ENCODE data around the gene TNP2. TPM values are rescaled to one million over a fixed set of nuclear protein-coding genes. Genes with fewer than 3 reads are reported as not detected.
"Not testable (repeated sequence)": the region's sequence is repeated elsewhere in the genome, so short reads cannot be mapped to it uniquely, and the experiment has no call there.

The TNP2 gene
- total and polyA plus RNA-seq, 2 donors (not counting 3 experiments of a cell fraction or from before 2014, with no cell fraction given): not detected

GRCh38 chr16:11299865-11300559 lies 30.9 kb upstream of the TNP2 start:
- Histone ChIP-seq H3K4me2 (ENCODE audit: insufficient read depth, low read length) (no peak overlapping the region), H3K9me3 (replicated peaks; ENCODE audit: control insufficient read depth, insufficient read depth, low read length) (no peaks in the 10 kb centered on the region), H3K27ac (ENCODE audit: insufficient read depth, low read depth, low read length) (no peak overlapping the region), H2AFZ (ENCODE audit: low read depth, low read length) (no peak overlapping the region), H4K20me1 (replicated peaks; ENCODE audit: control insufficient read depth, extremely low read depth, insufficient read depth, low read length) (no peaks in the 10 kb centered on the region), H3K27me3 (ENCODE audit: control insufficient read depth in 2 of 2, insufficient read depth in 2 of 2, low read length in 2 of 2) (no peaks in the 10 kb centered on the region), H3K79me2 (ENCODE audit: control insufficient read depth, insufficient read depth, low read length) (no peaks in the 10 kb centered on the region), H3K4me1 (ENCODE audit: control insufficient read depth, extremely low read depth, insufficient read depth, low read length) (no peaks in the 10 kb centered on the region), H3K9me1 (replicated peaks; ENCODE audit: control insufficient read depth, extremely low read depth, insufficient read depth, low read length) (no peaks in the 10 kb centered on the region), H3K36me3 (ENCODE audit: control insufficient read depth in 2 of 2, extremely low read depth in 1 of 2, insufficient read depth in 2 of 2, low read length in 2 of 2) (no peaks in the 10 kb centered on the region), H3K4me3 (replicated peaks in 1 of 3; ENCODE audit: insufficient read depth in 1 of 3, low read depth in 1 of 3, low read length in 3 of 3) (no peak overlapping the region), H3K9ac (replicated peaks; ENCODE audit: extremely low read depth, insufficient read depth, low read length) (no peak overlapping the region)
- ChIA-PET POLR2A (no interaction called here), CTCF (no interaction called here)
- no TSS peak for BruUV-seq (replicated peaks)
- no peak for FAIRE-seq
- no peak for DNase-seq (ENCODE audit: low read depth, low spot score)
- dilution Hi-C loops (cut with MboI; ENCODE audit: extremely low pct_ligation_motif_present, low sequenced_read_pairs) (no loop called here), intact Hi-C loops (cut with micrococcal nuclease) (no loop called here)
- TF ChIP-seq FOS (IDR thresholded peaks at IDR 0.05; ENCODE audit: borderline replicate concordance, insufficient read depth, low read length): no peak
- TF ChIP-seq CTCF (IDR thresholded peaks at IDR 0.05; ENCODE audit: extremely low read depth in 1 of 2, insufficient read depth in 1 of 2, low read depth in 1 of 2, low read length in 2 of 2): no peak
- no peak for TF ChIP-seq POLR2A (IDR thresholded peaks at IDR 0.05; ENCODE audit: low read depth, low read length)
- TF ChIP-seq JUN (IDR thresholded peaks at IDR 0.05; ENCODE audit: borderline replicate concordance, insufficient read depth, insufficient read length, low read depth): no peak
- no peak for TF ChIP-seq GATA2 (IDR thresholded peaks at IDR 0.05; ENCODE audit: insufficient read depth, insufficient read length, low read depth, low read length)
- no peak for TF ChIP-seq MYC (IDR thresholded peaks at IDR 0.05; ENCODE audit: low read depth, low read length)
- TF ChIP-seq MAX (IDR thresholded peaks at IDR 0.05; ENCODE audit: insufficient read depth, insufficient read length): no peak
- TF ChIP-seq POLR2AphosphoS5 (IDR thresholded peaks at IDR 0.05; ENCODE audit: insufficient read depth, low read depth, low read length): no peak
- no peak for TF ChIP-seq EZH2 (IDR thresholded peaks at IDR 0.05; ENCODE audit: borderline replicate concordance, low read depth, low read length, severe bottlenecking)

- BruUV-seq (replicated peaks); H4K20me1 ChIP-seq (replicated peaks; ENCODE audit: control insufficient read depth, extremely low read depth, insufficient read depth, low read length); DNase-seq (ENCODE audit: low read depth, low spot score); FAIRE-seq; H3K79me2 ChIP-seq (ENCODE audit: control insufficient read depth, insufficient read depth, low read length); H3K4me2 ChIP-seq (ENCODE audit: insufficient read depth, low read length); POLR2A ChIA-PET; intact Hi-C loops (cut with micrococcal nuclease); H3K4me3 ChIP-seq (replicated peaks in 1 of 3; ENCODE audit: insufficient read depth in 1 of 3, low read depth in 1 of 3, low read length in 3 of 3); H3K36me3 ChIP-seq (ENCODE audit: control insufficient read depth in 2 of 2, extremely low read depth in 1 of 2, insufficient read depth in 2 of 2, low read length in 2 of 2); H3K9me1 ChIP-seq (replicated peaks; ENCODE audit: control insufficient read depth, extremely low read depth, insufficient read depth, low read length); H3K27ac ChIP-seq (ENCODE audit: insufficient read depth, low read depth, low read length); H3K4me1 ChIP-seq (ENCODE audit: control insufficient read depth, extremely low read depth, insufficient read depth, low read length); H3K9ac ChIP-seq (replicated peaks; ENCODE audit: extremely low read depth, insufficient read depth, low read length); H2AFZ ChIP-seq (ENCODE audit: low read depth, low read length); H3K27me3 ChIP-seq (ENCODE audit: control insufficient read depth in 2 of 2, insufficient read depth in 2 of 2, low read length in 2 of 2); H3K9me3 ChIP-seq (replicated peaks; ENCODE audit: control insufficient read depth, insufficient read depth, low read length); dilution Hi-C loops (cut with MboI; ENCODE audit: extremely low pct_ligation_motif_present, low sequenced_read_pairs): not testable (repeated sequence)
- CTCF ChIA-PET: interaction anchor here (1.1 to 2.2 kb wide), 3 partner anchors 13 to 345 kb away, joined by 3 to 8 read pairs (median 4); partner anchors contain the start of gene SOCS1
Measured at GRCh38 chr16:11298950-11299547, 29.9 kb upstream of the TNP2 start.
